Tracheal epithelial cell (primary cell): Measurements from ENCODE around the gene ILF3. TPM values are rescaled to one million over a fixed set of nuclear protein-coding genes. Genes with fewer than 3 reads are reported as not detected.

Experiments
- total RNA-seq: library from RNA; depleted of rRNA; stranded (reverse); fragments of >200 nt; gene quantifications from 2 replicates; pipeline ENCODE4 v1.2.1, GENCODE V29; 2014

Gene ILF3
- total RNA-seq: 78.0 and 78.1 TPM in 2 replicates

GRCh38 chr19:10653732-10654609 is at the start of gene ILF3:
Gene ILF3, plus strand, starts transcription at chr19:10654346. Its CDS starts 16,260 bp downstream, at chr19:10670606.

GRCh38 chr19:10625003-10625761 is 29.0 kb upstream of the ILF3 start, which contains the start of gene SLC44A2:
Gene SLC44A2, plus strand, starts transcription at chr19:10625553. Its CDS starts 81 bp downstream, at chr19:10625634.

GRCh38 chr19:10717356-10718204 is 63.4 kb downstream of the ILF3 start, which contains the start of gene DNM2:
Gene DNM2, plus strand, starts transcription at chr19:10718079. Its CDS starts 164 bp downstream, at chr19:10718243.

Other genes with a start within 250 kb of the ILF3 start
- gene PDE4A, start 233.8 kb upstream of the ILF3 start, total RNA-seq: 0.48 and 0.64 TPM in 2 replicates
- 56.4 and 81.0 TPM in 2 replicates for gene KEAP1, start 151.0 kb upstream of the ILF3 start, total RNA-seq
- gene S1PR5, start 136.9 kb upstream of the ILF3 start, total RNA-seq: 10.4 and 25.6 TPM in 2 replicates
- gene ATG4D, start 110.4 kb upstream of the ILF3 start, total RNA-seq: 30.1 and 58.4 TPM in 2 replicates
- gene KRI1, start 88.3 kb upstream of the ILF3 start, total RNA-seq: 3.9 and 5.8 TPM in 2 replicates
- gene CDKN2D, start 85.4 kb upstream of the ILF3 start, total RNA-seq: 8.4 and 12.8 TPM in 2 replicates
- gene AP1M2, start 67.0 kb upstream of the ILF3 start, total RNA-seq: 109 and 130 TPM in 2 replicates
- 35.6 and 74.2 TPM in 2 replicates for gene SLC44A2, start 28.8 kb upstream of the ILF3 start, total RNA-seq
- gene QTRT1, start 47.1 kb downstream of the ILF3 start, total RNA-seq: 21.3 and 31.3 TPM in 2 replicates
- 70.3 and 94.5 TPM in 2 replicates for gene DNM2, start 63.7 kb downstream of the ILF3 start, total RNA-seq
- 44.5 and 52.1 TPM in 2 replicates for gene TMED1, start 181.9 kb downstream of the ILF3 start, total RNA-seq
- under 0.01 and 1.7 TPM in 2 replicates for gene C19orf38, start 194.1 kb downstream of the ILF3 start, total RNA-seq
- 15.8 and 18.8 TPM in 2 replicates for gene CARM1, start 217.2 kb downstream of the ILF3 start, total RNA-seq